ENCODE measurements around the gene NTF4. TPM values are rescaled to one million over a fixed set of nuclear protein-coding genes. Genes with fewer than 3 reads are reported as not detected.

NTF4 gene
- total RNA-seq, 1 donor from 2014 or later, result 3.9 TPM

DNA sequence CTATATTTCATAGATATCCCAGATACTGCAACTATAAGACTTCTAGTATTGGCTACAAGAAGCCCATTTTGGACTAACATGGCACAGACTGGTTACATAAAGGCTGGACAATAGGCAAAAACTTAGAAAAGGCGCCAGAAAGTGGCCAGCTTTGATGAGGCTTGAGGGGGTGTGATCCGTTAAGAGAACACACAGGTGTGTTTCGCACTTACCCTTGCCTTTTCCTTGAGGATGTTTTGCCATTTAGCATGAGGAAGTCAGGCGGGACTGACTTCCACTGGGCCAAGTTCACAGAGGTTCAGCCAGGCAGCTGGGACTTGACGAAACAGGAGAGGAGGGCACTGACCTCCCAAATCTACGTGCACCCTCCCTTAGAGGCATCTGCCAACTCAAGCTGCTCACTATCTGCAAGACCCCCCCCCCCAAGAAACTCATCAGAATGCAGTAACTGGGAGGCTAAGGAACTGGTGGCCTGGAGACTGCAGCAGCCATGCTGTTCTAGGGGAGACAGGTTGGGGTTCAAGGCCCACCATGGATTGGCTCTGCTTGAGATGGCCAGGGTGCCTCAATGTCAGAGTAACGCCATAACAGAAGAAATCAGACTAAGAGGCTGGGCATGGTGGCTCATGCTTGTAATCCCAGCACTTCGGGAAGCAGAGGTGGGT, 45.1 kb upstream of the NTF4 start:
- DNase-seq (ENCODE audit: extremely low spot score, unreplicated experiment), result no peak
- Mint-ChIP-seq H3K27me3 (no peaks in the 10 kb centered on the region), H3K4me1 (ENCODE audit: unreplicated experiment) (peaks cover 37% of the 10 kb centered on the region), H3K4me3 (no peak overlapping the region), H3K9me3 (no peaks in the 10 kb centered on the region), H3K27ac (no peak overlapping the region), H3K36me3 (peaks cover 25% of the 10 kb centered on the region)
- TF ChIP-seq, protein P1, sequence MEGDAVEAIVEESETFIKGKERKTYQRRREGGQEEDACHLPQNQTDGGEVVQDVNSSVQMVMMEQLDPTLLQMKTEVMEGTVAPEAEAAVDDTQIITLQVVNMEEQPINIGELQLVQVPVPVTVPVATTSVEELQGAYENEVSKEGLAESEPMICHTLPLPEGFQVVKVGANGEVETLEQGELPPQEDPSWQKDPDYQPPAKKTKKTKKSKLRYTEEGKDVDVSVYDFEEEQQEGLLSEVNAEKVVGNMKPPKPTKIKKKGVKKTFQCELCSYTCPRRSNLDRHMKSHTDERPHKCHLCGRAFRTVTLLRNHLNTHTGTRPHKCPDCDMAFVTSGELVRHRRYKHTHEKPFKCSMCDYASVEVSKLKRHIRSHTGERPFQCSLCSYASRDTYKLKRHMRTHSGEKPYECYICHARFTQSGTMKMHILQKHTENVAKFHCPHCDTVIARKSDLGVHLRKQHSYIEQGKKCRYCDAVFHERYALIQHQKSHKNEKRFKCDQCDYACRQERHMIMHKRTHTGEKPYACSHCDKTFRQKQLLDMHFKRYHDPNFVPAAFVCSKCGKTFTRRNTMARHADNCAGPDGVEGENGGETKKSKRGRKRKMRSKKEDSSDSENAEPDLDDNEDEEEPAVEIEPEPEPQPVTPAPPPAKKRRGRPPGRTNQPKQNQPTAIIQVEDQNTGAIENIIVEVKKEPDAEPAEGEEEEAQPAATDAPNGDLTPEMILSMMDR (conservative IDR thresholded peaks at IDR 0.05), result no peak

DNA sequence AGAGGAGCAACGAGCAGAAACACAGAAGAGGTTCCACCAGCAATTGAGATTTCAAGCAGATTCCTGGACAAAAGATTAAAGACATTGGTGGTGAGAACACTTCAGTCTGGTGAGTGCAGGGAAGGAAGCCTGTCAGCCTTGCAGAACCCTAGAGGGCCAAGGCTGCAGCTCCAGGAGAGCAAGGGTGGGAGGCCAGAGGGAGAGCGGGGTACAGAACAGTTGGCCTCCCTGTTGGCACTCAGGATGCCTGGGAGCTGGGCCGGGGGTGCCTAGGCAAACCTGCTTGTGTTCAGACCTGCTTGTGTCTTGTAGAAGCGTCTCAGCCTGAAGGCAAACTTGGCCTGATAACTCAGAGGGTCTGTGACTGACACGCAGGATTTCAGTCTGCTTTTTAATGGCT, 44.4 kb upstream of the NTF4 start:
- no peaks in the 10 kb centered on the region for H3K9me3 Mint-ChIP-seq
- H3K27me3 Mint-ChIP-seq, result no peaks in the 10 kb centered on the region
- peak overlapping the region; percentile 34 for H3K27ac Mint-ChIP-seq
- H3K36me3 Mint-ChIP-seq, result peaks cover 26% of the 10 kb centered on the region
- TF ChIP-seq, protein P1 (conservative IDR thresholded peaks at IDR 0.05), result no peak
- no peak for DNase-seq (ENCODE audit: extremely low spot score, unreplicated experiment)
- H3K4me3 Mint-ChIP-seq, result peak overlapping the region; percentile 2
- peaks cover 42% of the 10 kb centered on the region for H3K4me1 Mint-ChIP-seq (ENCODE audit: unreplicated experiment)

GRCh38 chr19:49107625-49108459, 43.2 kb upstream of the NTF4 start:
- Mint-ChIP-seq H3K27me3 (no peaks in the 10 kb centered on the region), H3K4me1 (ENCODE audit: unreplicated experiment) (peaks cover 37% of the 10 kb centered on the region), H3K36me3 (peaks cover 26% of the 10 kb centered on the region), H3K9me3 (no peaks in the 10 kb centered on the region), H3K27ac (no peak overlapping the region), H3K4me3 (no peak overlapping the region)
- TF ChIP-seq, protein P1 (conservative IDR thresholded peaks at IDR 0.05), result no peak
- DNase-seq (ENCODE audit: extremely low spot score, unreplicated experiment), result no peak

GRCh38 chr19:49106648-49107135, 42.1 kb upstream of the NTF4 start:
- Mint-ChIP-seq H3K4me3 (peak overlapping the region; percentile 5), H3K9me3 (no peaks in the 10 kb centered on the region), H3K27ac (peak overlapping the region; percentile 90), H3K27me3 (no peaks in the 10 kb centered on the region), H3K4me1 (ENCODE audit: unreplicated experiment) (peaks cover 33% of the 10 kb centered on the region), H3K36me3 (peaks cover 26% of the 10 kb centered on the region)
- TF ChIP-seq, protein P1 (conservative IDR thresholded peaks at IDR 0.05), result peak; percentile 85
- DNase-seq (ENCODE audit: extremely low spot score, unreplicated experiment), result no peak

GRCh38 chr19:49104229-49104864, 39.7 kb upstream of the NTF4 start:
- DNase-seq (ENCODE audit: extremely low spot score, unreplicated experiment), result no peak
- Mint-ChIP-seq H3K4me3 (no peak overlapping the region), H3K27me3 (no peaks in the 10 kb centered on the region), H3K4me1 (ENCODE audit: unreplicated experiment) (peaks cover 27% of the 10 kb centered on the region), H3K27ac (peak overlapping the region; percentile 43), H3K36me3 (peaks cover 39% of the 10 kb centered on the region), H3K9me3 (no peaks in the 10 kb centered on the region)
- TF ChIP-seq, protein P1 (conservative IDR thresholded peaks at IDR 0.05), result no peak

Data from type B pancreatic cell (in vitro differentiated cells).